DND-41 (cell line): ENCODE measurements around the gene B4GALT3.

ENCODE experiments used
- ATAC-seq: fragments of 200-7000 bp; cut with Tn5 transposase; 3 replicates; pipeline ENCODE4 v1.9.1; 2021; ENCODE audit warnings: low read depth; ENCODE audit not compliant: insufficient read depth
- DNase-seq: peaks from one replicate; pipeline ENCODE4 v3.0.0-alpha.2; 2020
- H2AFZ ChIP-seq: 2 replicates; pipeline ENCODE4 v1.6.0; 2012; ENCODE audit warnings: low read depth, low read length
- H3K27ac ChIP-seq: 2 replicates; pipeline ENCODE4 v1.5.1; 2012; ENCODE audit warnings: low read length, inconsistent platforms
- H3K27me3 ChIP-seq: fragments of 200-600 bp; sonication (generic); 2 replicates; pipeline ENCODE4 v1.6.0; 2012; ENCODE audit warnings: low read length, mild to moderate bottlenecking, inconsistent platforms; ENCODE audit not compliant: insufficient read depth, poor library complexity
- H3K36me3 ChIP-seq: 2 replicates; pipeline ENCODE4 v1.5.1; 2012; ENCODE audit warnings: low read length, inconsistent platforms; ENCODE audit not compliant: insufficient read depth
- H3K4me1 ChIP-seq: 2 replicates; pipeline ENCODE4 v1.5.1; 2012; ENCODE audit warnings: mild to moderate bottlenecking, low read length; ENCODE audit not compliant: insufficient read depth
- H3K4me2 ChIP-seq: 2 replicates; pipeline ENCODE4 v1.6.0; 2012; ENCODE audit warnings: mild to moderate bottlenecking, moderate library complexity, low read length, inconsistent platforms; ENCODE audit not compliant: insufficient read depth
- H3K4me3 ChIP-seq, 2 experiments: fragments of 200-600 bp in 1 of 2; shearing (Covaris generic) in 1 of 2; 2 replicates each; pipeline ENCODE4 v1.5.1; 2012 to 2016; ENCODE audit warnings: inconsistent platforms in 2 of 2, low read length in 2 of 2, mild to moderate bottlenecking in 2 of 2, low read depth in 1 of 2, moderate library complexity in 1 of 2
- H3K79me2 ChIP-seq: 2 replicates; pipeline ENCODE4 v1.6.0; 2012; ENCODE audit warnings: low read length, inconsistent platforms; ENCODE audit not compliant: insufficient read depth
- H3K9ac ChIP-seq: 2 replicates; pipeline ENCODE4 v1.6.0; 2012; ENCODE audit warnings: low read depth, mild to moderate bottlenecking, inconsistent platforms, low read length, moderate library complexity
- H3K9me3 ChIP-seq: 2 replicates; pipeline ENCODE4 v1.5.1; 2012; ENCODE audit warnings: low read length, moderate library complexity, mild to moderate bottlenecking, inconsistent platforms; ENCODE audit not compliant: insufficient read depth, severe bottlenecking
- H4K20me1 ChIP-seq: 2 replicates; pipeline ENCODE4 v1.6.0; 2012; ENCODE audit warnings: low read length; ENCODE audit not compliant: insufficient read depth
- CTCF ChIP-seq: IDR thresholded peaks from 2 replicates; pipeline ENCODE4 v1.5.1; 2012; ENCODE audit warnings: borderline replicate concordance, low read length, moderate library complexity, mild to moderate bottlenecking; ENCODE audit not compliant: poor library complexity, severe bottlenecking; ENCODE audit errors: extremely low read depth
- EZH2 ChIP-seq: IDR thresholded peaks from 3 replicates; pipeline ENCODE4 v1.6.1; 2012; ENCODE audit warnings: borderline replicate concordance, low read depth, mild to moderate bottlenecking, moderate library complexity, low read length, inconsistent platforms; ENCODE audit not compliant: severe bottlenecking

Gene B4GALT3

GRCh38 chr1:161195171-161195570 lies 17.9 kb upstream of the B4GALT3 start:
- H3K79me2 ChIP-seq, result no peaks in the 10 kb centered on the region
- no peak overlapping the region for H3K9ac ChIP-seq
- H3K4me3 ChIP-seq, result no peak overlapping the region
- H3K27me3 ChIP-seq, result no peaks in the 10 kb centered on the region
- ATAC-seq (no peak), DNase-seq (no peak)
- no peak overlapping the region for H3K27ac ChIP-seq
- H4K20me1 ChIP-seq, result no peaks in the 10 kb centered on the region
- no peaks in the 10 kb centered on the region for H3K36me3 ChIP-seq
- TF ChIP-seq CTCF, result no peak
- no peak for TF ChIP-seq EZH2
- H3K9me3 ChIP-seq, result no peaks in the 10 kb centered on the region
- H2AFZ ChIP-seq, result no peak overlapping the region
- H3K4me2 ChIP-seq, result no peak overlapping the region
- H3K4me1 ChIP-seq, result peaks cover 3% of the 10 kb centered on the region; the same call in 1 of the 2 replicates

GRCh38 chr1:161193561-161194235 lies 16.4 kb upstream of the B4GALT3 start:
- Histone ChIP-seq H3K4me1 (peaks cover 3% of the 10 kb centered on the region; the same call in 1 of the 2 replicates), H4K20me1 (no peaks in the 10 kb centered on the region), H3K9me3 (no peaks in the 10 kb centered on the region), H3K79me2 (no peaks in the 10 kb centered on the region), H3K27me3 (no peaks in the 10 kb centered on the region), H2AFZ (no peak overlapping the region), H3K4me3 (no peak overlapping the region), H3K4me2 (no peak overlapping the region), H3K27ac (no peak overlapping the region), H3K36me3 (no peaks in the 10 kb centered on the region), H3K9ac (no peak overlapping the region)
- ATAC-seq (no peak), DNase-seq (no peak)
- no peak for TF ChIP-seq EZH2
- no peak for TF ChIP-seq CTCF

GRCh38 chr1:161192476-161193465 lies 15.5 kb upstream of the B4GALT3 start:
- TF ChIP-seq CTCF (peak; percentile 96), EZH2 (no peak)
- Histone ChIP-seq H2AFZ (peak overlapping the region; percentile 58), H3K27me3 (no peaks in the 10 kb centered on the region), H3K27ac (no peak overlapping the region), H4K20me1 (no peaks in the 10 kb centered on the region), H3K79me2 (no peaks in the 10 kb centered on the region), H3K36me3 (no peaks in the 10 kb centered on the region), H3K9ac (no peak overlapping the region), H3K4me3 (no peak overlapping the region), H3K4me1 (peaks cover 3% of the 10 kb centered on the region; the same call in 1 of the 2 replicates), H3K9me3 (no peaks in the 10 kb centered on the region), H3K4me2 (no peak overlapping the region)
- peak; percentile 76 for DNase-seq
- ATAC-seq, result peak; percentile 96
